ENCODE data around the gene PCLAF.

GRCh38 chr15:64373360-64373759 lies 7.9 kb downstream of the PCLAF start:
- TF ChIP-seq CTCF (IDR thresholded peaks at IDR 0.05) (no peak), POLR2A (IDR thresholded peaks at IDR 0.05) (no peak)
